ENCODE measurements around the gene NR1D1.

NR1D1 gene

GRCh38 chr17:40084477-40084876 is 15.9 kb downstream of the NR1D1 start:
- Histone ChIP-seq H3K27ac (no peak overlapping the region), H3K4me3 (no peak overlapping the region)
- DNase-seq (ENCODE audit: low spot score): no peak
- no peak for TF ChIP-seq CTCF (IDR thresholded peaks at IDR 0.05)

DNA sequence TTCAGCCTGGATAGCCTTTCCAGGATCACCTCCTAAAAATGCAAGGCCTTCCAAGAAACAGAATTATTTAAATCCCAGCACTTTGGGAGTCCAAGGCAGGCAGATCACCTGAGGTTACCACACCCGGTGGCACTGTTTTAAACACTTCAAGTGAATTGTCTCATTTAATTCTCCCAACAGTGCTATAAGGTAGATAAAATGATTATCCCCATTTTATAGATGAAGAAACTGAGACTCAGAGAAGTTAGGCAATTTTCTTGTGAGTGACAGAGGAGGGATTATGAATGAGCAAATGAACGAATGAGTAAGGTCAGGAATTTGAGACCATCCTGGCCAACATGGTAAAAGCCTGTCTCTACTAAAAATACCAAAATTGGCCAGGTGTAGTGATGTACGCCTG is 20.8 kb downstream of the NR1D1 start:
- no peak overlapping the region for H3K4me3 ChIP-seq
- H3K27ac ChIP-seq: peak overlapping the region in 1 of 2 donors; percentile 3
- no peak for TF ChIP-seq CTCF (IDR thresholded peaks at IDR 0.05)
- no peak for DNase-seq (ENCODE audit: low spot score)

DNA sequence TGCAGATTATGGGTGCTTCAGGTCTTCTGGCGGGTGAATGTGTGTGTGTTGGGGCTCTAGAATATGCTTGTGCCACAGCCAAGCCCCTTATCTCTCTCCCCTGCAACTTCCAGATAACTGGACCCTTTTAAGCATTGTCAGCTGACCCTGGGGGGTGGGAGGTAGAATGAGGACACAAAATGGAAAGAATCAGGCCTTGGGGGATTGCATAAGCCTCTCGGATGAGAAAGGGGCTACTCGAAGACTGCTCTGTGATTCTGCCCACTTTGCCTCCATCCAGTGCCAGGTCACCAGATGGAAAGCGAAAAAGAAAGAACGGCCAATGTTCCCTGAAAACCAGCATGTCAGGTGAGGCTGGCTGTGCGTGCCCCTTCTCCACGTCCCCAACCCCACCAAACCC is 23.8 kb downstream of the NR1D1 start:
- peak overlapping the region; percentile 57 to 93 for H3K27ac ChIP-seq
- H3K4me3 ChIP-seq: no peak overlapping the region
- DNase-seq (ENCODE audit: low spot score): no peak

GRCh38 chr17:40075942-40076498 is 24.4 kb downstream of the NR1D1 start:
- no peak for DNase-seq (ENCODE audit: low spot score)
- peak overlapping the region; percentile 62 for H3K4me3 ChIP-seq
- no peak for TF ChIP-seq CTCF (IDR thresholded peaks at IDR 0.05)

More for the DNA sequence above, 23.8 kb downstream of the NR1D1 start:
- no peak for TF ChIP-seq CTCF (IDR thresholded peaks at IDR 0.05)

GRCh38 chr17:40075201-40075941 is 25.0 kb downstream of the NR1D1 start:
- peak; percentile 86 for TF ChIP-seq CTCF (IDR thresholded peaks at IDR 0.05)
- H3K27ac ChIP-seq: peak overlapping the region; percentile 93 to 98
- peak; percentile 97 for DNase-seq (ENCODE audit: low spot score)
- H3K4me3 ChIP-seq: peak overlapping the region; percentile 62

More at GRCh38 chr17:40075942-40076498, 24.4 kb downstream of the NR1D1 start:
- peak overlapping the region; percentile 93 to 98 for H3K27ac ChIP-seq

DNA sequence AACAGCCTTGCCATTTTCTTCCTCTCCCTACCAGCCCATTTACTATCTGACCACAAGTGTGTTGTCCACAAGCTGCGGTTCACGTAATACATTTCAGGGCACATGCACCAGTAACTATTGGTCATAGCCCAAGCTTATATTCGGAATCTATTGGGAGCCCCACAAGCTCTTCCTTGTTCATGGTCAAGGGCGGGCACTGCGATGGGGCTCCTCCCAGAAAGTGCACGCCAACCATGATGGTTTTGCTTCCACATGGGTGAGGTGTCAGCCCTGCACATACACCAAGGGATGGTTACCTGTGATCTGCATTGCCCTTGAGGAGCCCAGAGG is 25.6 kb downstream of the NR1D1 start:
- H3K4me3 ChIP-seq: peak overlapping the region; percentile 62
- peak overlapping the region; percentile 93 to 98 for H3K27ac ChIP-seq
- no peak for TF ChIP-seq CTCF (IDR thresholded peaks at IDR 0.05)
- no peak for DNase-seq (ENCODE audit: low spot score)

GRCh38 chr17:40074175-40074512 is 26.2 kb downstream of the NR1D1 start:
- H3K27ac ChIP-seq: peak overlapping the region; percentile 93 to 98
- H3K4me3 ChIP-seq: peak overlapping the region; percentile 62
- DNase-seq (ENCODE audit: low spot score): peak; percentile 74
- TF ChIP-seq CTCF (IDR thresholded peaks at IDR 0.05): no peak

Data from coronary artery (tissue), 2 donors.